GM04504 (cell line): ENCODE measurements around the gene MYL10.
A peak's percentile ranks its signal among the peaks of the same experiment; 100 is the strongest.

ENCODE experiments used
- DNase-seq: peaks from one replicate; pipeline ENCODE4 v3.0.0-alpha.2; 2012; ENCODE audit warnings: low read depth

The MYL10 gene

GRCh38 chr7:101596898-101597297, 32.2 kb downstream of the MYL10 start:
- no peak for DNase-seq

GRCh38 chr7:101595766-101596537, 33.1 kb downstream of the MYL10 start:
- DNase-seq, result no peak

- no peak for DNase-seq
Measured at GRCh38 chr7:101595246-101595645, 33.9 kb downstream of the MYL10 start.

GRCh38 chr7:101594790-101595189, 34.3 kb downstream of the MYL10 start:
- DNase-seq, result no peak

- no peak for DNase-seq
Measured at GRCh38 chr7:101593556-101593955, 35.5 kb downstream of the MYL10 start.

- DNase-seq, result no peak
Measured at GRCh38 chr7:101591504-101591903, 37.6 kb downstream of the MYL10 start.

GRCh38 chr7:101590663-101591435, 38.2 kb downstream of the MYL10 start:
- DNase-seq, result no peak

GRCh38 chr7:101589976-101590662, 39.0 kb downstream of the MYL10 start:
- DNase-seq, result no peak

GRCh38 chr7:101589052-101589451, 40.0 kb downstream of the MYL10 start:
- no peak for DNase-seq

GRCh38 chr7:101588131-101588935, 40.8 kb downstream of the MYL10 start:
- no peak for DNase-seq

- no peak for DNase-seq
Measured at GRCh38 chr7:101586906-101587677, 42.0 kb downstream of the MYL10 start.

GRCh38 chr7:101586078-101586905, 42.8 kb downstream of the MYL10 start:
- peak; percentile 47 for DNase-seq

- no peak for DNase-seq
Measured at GRCh38 chr7:101582971-101583370, 46.1 kb downstream of the MYL10 start.

- no peak for DNase-seq
Measured at GRCh38 chr7:101581891-101582290, 47.2 kb downstream of the MYL10 start.

GRCh38 chr7:101580596-101580995, 48.5 kb downstream of the MYL10 start:
- no peak for DNase-seq

- DNase-seq, result no peak
Measured at GRCh38 chr7:101578552-101578951, 50.5 kb downstream of the MYL10 start.

GRCh38 chr7:101576998-101577397, 52.1 kb downstream of the MYL10 start:
- no peak for DNase-seq

GRCh38 chr7:101575721-101576120, 53.4 kb downstream of the MYL10 start:
- DNase-seq, result no peak

GRCh38 chr7:101575168-101575567, 53.9 kb downstream of the MYL10 start:
- no peak for DNase-seq

- no peak for DNase-seq
Measured at GRCh38 chr7:101572156-101572555, 56.9 kb downstream of the MYL10 start.
